HepG2 (cell line): ENCODE data around the gene C1GALT1. TPM values are rescaled to one million over a fixed set of nuclear protein-coding genes. Genes with fewer than 3 reads are reported as not detected.

Source experiments
- ATAC-seq: fragments of 200-7000 bp; cut with Tn5 transposase; 3 replicates; pipeline ENCODE4 v1.9.1; 2020; ENCODE audit warnings: mild to moderate bottlenecking, moderate library complexity
- BruUV-seq: library from RNA; stranded (reverse); fragments of 400-500 nt; replicated peaks from 2 replicates; lab custom pipeline; 2021; lab: Mats Ljungman, UMichigan
- CTCF ChIA-PET: fragments of 300-600 bp; formaldehyde crosslinking; extraction: SDS; loops from one replicate; lab custom pipeline; 2021; ENCODE audit warnings: low total read pairs, inconsistent platforms, low intra/inter-chr PET ratio; lab: Yijun Ruan, JAX
- POLR2A ChIA-PET: fragments of 350-600 bp; sonication (Branson Sonifier 250); formaldehyde crosslinking; loops from one replicate; lab custom pipeline; 2020; ENCODE audit warnings: antibody characterized with exemption, inconsistent platforms; lab: Yijun Ruan, JAX
- DNase-seq: peaks from one replicate; pipeline ENCODE4 v3.0.0-alpha.2; 2015; ENCODE audit warnings: low spot score
- FAIRE-seq: peaks from 3 replicates; lab custom pipeline; 2011; peaks lifted over from hg19 to GRCh38; lab: Jason Lieb, UNC
- H2AFZ ChIP-seq: one replicate; pipeline ENCODE4 v1.6.1; 2011; ENCODE audit warnings: low read length, inconsistent platforms
- H3K27ac ChIP-seq: fragments of 300-600 bp; 3 replicates; pipeline ENCODE4 v1.8.0; 2011; ENCODE audit warnings: mixed run types, mild to moderate bottlenecking, mixed read lengths, low read length, inconsistent platforms; ENCODE audit not compliant: insufficient read depth; ENCODE audit errors: extremely low read length
- H3K27me3 ChIP-seq, 2 experiments: fragments of 200-600 bp in 1 of 2; 2 replicates in 1 of 2; 3 replicates in 1 of 2; pipeline versions ENCODE4 v1.6.0 to v1.8.0; 2011; ENCODE audit warnings: low read length in 2 of 2, mild to moderate bottlenecking in 2 of 2, moderate library complexity in 2 of 2, inconsistent platforms in 1 of 2; ENCODE audit not compliant: insufficient read depth in 2 of 2, control insufficient read depth in 1 of 2
- H3K36me3 ChIP-seq, 2 experiments: fragments of 200-600 bp in 1 of 2; replicated peaks in 1 of 2; 2 replicates in 1 of 2; 3 replicates in 1 of 2; pipeline versions ENCODE4 v1.5.1 to v1.8.0; 2011; ENCODE audit warnings: low read length in 2 of 2, inconsistent platforms in 1 of 2; ENCODE audit not compliant: insufficient read depth in 2 of 2, control insufficient read depth in 1 of 2
- H3K4me1 ChIP-seq: 2 replicates; pipeline ENCODE4 v1.5.1; 2012; ENCODE audit warnings: low read length, inconsistent platforms; ENCODE audit not compliant: insufficient read depth
- H3K4me2 ChIP-seq: 2 replicates; pipeline ENCODE4 v1.6.0; 2011; ENCODE audit warnings: low read depth, low read length, inconsistent platforms
- H3K4me3 ChIP-seq, 3 experiments: fragments of 200-600 bp in 1 of 3; sonication (generic), shearing (Covaris generic) in 1 of 3; replicated peaks in 1 of 3; 2 replicates each; pipeline ENCODE4 v1.5.1; 2011 to 2016; ENCODE audit warnings: low read length in 3 of 3, inconsistent platforms in 2 of 3, low read depth in 2 of 3, mild to moderate bottlenecking in 2 of 3, control low read depth in 1 of 3, mixed read lengths in 1 of 3; ENCODE audit not compliant: insufficient read depth in 1 of 3
- H3K79me2 ChIP-seq: one replicate; pipeline ENCODE4 v1.6.1; 2011; ENCODE audit warnings: low read length, inconsistent platforms; ENCODE audit not compliant: insufficient read depth
- H3K9ac ChIP-seq: 2 replicates; pipeline ENCODE4 v1.6.0; 2011; ENCODE audit warnings: mild to moderate bottlenecking, low read depth, low read length, inconsistent platforms; ENCODE audit not compliant: insufficient read depth
- H3K9me3 ChIP-seq: 2 replicates; pipeline ENCODE4 v1.5.1; 2012; ENCODE audit warnings: mild to moderate bottlenecking, low read length
- H4K20me1 ChIP-seq: 2 replicates; pipeline ENCODE4 v1.6.0; 2011; ENCODE audit warnings: inconsistent platforms, mild to moderate bottlenecking, low read length, moderate library complexity; ENCODE audit not compliant: insufficient read depth
- GMEB2 ChIP-seq: IDR thresholded peaks from 2 replicates; pipeline ENCODE4 v1.6.1; 2016; ENCODE audit warnings: missing biosample characterization, missing genetic modification reagents, low read depth
- SIN3B ChIP-seq: fragments of 150-350 bp; IDR thresholded peaks from 2 replicates; pipeline ENCODE4 v1.6.1; 2014; ENCODE audit warnings: low read length
- ZNF160 ChIP-seq: sonication (generic); formaldehyde crosslinking; IDR thresholded peaks from 2 replicates; pipeline ENCODE4 v1.8.0; 2022; ENCODE audit warnings: mild to moderate bottlenecking, inconsistent platforms, missing genetic modification reagents
- ZNF367 ChIP-seq: sonication (generic); formaldehyde crosslinking; IDR thresholded peaks from 2 replicates; pipeline ENCODE4 v1.4.0; 2020; ENCODE audit warnings: missing genetic modification reagents, borderline replicate concordance
- WGBS: methylation state at CpG from one replicate; pipeline ENCODE4 v1.1.6; 2017; ENCODE audit warnings: low lambda C conversion rate; 5-methylcytosine and 5-hydroxymethylcytosine counted together
- in situ Hi-C: cut with HindIII; loops from 2 replicates; pipeline ENCODE4 v1.10.0; 2017; ENCODE audit warnings: low pct_unique_long_range_greater_than_20kb; ENCODE audit not compliant: extremely low pct_ligation_motif_present
- intact Hi-C: fragments of 100-400 bp; cut with micrococcal nuclease; formaldehyde crosslinking; loops from one replicate; pipeline ENCODE4 v1.10.0; 2022; ENCODE audit not compliant: unreplicated experiment
- polyA plus RNA-seq, 8 experiments: library from polyadenylated mRNA; depleted of rRNA in 3 of 8; stranded (reverse) in 7 of 8; unstranded in 1 of 8; fragments of >200 nt; fragmentation: Illumina TruSeq in 4 of 8; extraction: Trizol in 4 of 8; gene quantifications; 2 replicates each; pipeline versions ENCODE4 v1.2.1 to v1.2.3, GENCODE V29; 2011 to 2016; ENCODE audit warnings: low read depth in 4 of 8, missing spikeins in 1 of 8, mixed read lengths in 1 of 8; ENCODE audit not compliant: insufficient read depth in 1 of 8
- total RNA-seq, 5 experiments: library from RNA; depleted of rRNA; stranded (reverse); fragments of >200 nt; fragmentation: Illumina TruSeq; extraction: Trizol; gene quantifications; 2 replicates each; pipeline ENCODE4 v1.2.3, GENCODE V29; 2016; ENCODE audit warnings: low read depth in 1 of 5
- TF ChIP-seq, protein P1 (sequence below): sonication (generic); formaldehyde crosslinking; IDR thresholded peaks from 2 replicates; pipeline ENCODE4 v1.5.0; 2020; ENCODE audit warnings: mild to moderate bottlenecking, missing genetic modification reagents, borderline replicate concordance
- TF ChIP-seq, protein P2 (sequence below): sonication (generic); formaldehyde crosslinking; IDR thresholded peaks from 2 replicates; pipeline ENCODE4 v1.5.1; 2020; ENCODE audit warnings: mild to moderate bottlenecking, missing genetic modification reagents, moderate library complexity
- TF ChIP-seq, protein P3 (sequence below): sonication (generic); formaldehyde crosslinking; conservative IDR thresholded peaks from 2 replicates; pipeline ENCODE4 v1.4.0; 2020; ENCODE audit warnings: missing genetic modification reagents

C1GALT1 gene
- total and polyA plus RNA-seq, 2 of the 13 experiments (the other 11 are each of a cell fraction or from before 2014, with no cell fraction given) = 57.1 to 65.9 TPM

- intact Hi-C loops = no loop called here
- TF ChIP-seq, protein P1, sequence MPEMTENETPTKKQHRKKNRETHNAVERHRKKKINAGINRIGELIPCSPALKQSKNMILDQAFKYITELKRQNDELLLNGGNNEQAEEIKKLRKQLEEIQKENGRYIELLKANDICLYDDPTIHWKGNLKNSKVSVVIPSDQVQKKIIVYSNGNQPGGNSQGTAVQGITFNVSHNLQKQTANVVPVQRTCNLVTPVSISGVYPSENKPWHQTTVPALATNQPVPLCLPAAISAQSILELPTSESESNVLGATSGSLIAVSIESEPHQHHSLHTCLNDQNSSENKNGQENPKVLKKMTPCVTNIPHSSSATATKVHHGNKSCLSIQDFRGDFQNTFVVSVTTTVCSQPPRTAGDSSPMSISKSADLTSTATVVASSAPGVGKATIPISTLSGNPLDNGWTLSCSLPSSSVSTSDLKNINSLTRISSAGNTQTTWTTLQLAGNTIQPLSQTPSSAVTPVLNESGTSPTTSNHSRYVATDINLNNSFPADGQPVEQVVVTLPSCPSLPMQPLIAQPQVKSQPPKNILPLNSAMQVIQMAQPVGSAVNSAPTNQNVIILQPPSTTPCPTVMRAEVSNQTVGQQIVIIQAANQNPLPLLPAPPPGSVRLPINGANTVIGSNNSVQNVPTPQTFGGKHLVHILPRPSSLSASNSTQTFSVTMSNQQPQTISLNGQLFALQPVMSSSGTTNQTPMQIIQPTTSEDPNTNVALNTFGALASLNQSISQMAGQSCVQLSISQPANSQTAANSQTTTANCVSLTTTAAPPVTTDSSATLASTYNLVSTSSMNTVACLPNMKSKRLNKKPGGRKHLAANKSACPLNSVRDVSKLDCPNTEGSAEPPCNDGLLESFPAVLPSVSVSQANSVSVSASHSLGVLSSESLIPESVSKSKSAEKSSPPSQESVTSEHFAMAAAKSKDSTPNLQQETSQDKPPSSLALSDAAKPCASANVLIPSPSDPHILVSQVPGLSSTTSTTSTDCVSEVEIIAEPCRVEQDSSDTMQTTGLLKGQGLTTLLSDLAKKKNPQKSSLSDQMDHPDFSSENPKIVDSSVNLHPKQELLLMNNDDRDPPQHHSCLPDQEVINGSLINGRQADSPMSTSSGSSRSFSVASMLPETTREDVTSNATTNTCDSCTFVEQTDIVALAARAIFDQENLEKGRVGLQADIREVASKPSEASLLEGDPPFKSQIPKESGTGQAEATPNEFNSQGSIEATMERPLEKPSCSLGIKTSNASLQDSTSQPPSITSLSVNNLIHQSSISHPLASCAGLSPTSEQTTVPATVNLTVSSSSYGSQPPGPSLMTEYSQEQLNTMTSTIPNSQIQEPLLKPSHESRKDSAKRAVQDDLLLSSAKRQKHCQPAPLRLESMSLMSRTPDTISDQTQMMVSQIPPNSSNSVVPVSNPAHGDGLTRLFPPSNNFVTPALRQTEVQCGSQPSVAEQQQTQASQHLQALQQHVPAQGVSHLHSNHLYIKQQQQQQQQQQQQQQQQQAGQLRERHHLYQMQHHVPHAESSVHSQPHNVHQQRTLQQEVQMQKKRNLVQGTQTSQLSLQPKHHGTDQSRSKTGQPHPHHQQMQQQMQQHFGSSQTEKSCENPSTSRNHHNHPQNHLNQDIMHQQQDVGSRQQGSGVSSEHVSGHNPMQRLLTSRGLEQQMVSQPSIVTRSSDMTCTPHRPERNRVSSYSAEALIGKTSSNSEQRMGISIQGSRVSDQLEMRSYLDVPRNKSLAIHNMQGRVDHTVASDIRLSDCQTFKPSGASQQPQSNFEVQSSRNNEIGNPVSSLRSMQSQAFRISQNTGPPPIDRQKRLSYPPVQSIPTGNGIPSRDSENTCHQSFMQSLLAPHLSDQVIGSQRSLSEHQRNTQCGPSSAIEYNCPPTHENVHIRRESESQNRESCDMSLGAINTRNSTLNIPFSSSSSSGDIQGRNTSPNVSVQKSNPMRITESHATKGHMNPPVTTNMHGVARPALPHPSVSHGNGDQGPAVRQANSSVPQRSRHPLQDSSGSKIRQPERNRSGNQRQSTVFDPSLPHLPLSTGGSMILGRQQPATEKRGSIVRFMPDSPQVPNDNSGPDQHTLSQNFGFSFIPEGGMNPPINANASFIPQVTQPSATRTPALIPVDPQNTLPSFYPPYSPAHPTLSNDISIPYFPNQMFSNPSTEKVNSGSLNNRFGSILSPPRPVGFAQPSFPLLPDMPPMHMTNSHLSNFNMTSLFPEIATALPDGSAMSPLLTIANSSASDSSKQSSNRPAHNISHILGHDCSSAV (CRISPR knock-in tag) = no peak
- TF ChIP-seq GMEB2 (CRISPR knock-in tag) (no peak), ZNF367 (no peak), ZNF160 (CRISPR knock-in tag) (no peak), SIN3B (no peak)
- TF ChIP-seq, protein P2, sequence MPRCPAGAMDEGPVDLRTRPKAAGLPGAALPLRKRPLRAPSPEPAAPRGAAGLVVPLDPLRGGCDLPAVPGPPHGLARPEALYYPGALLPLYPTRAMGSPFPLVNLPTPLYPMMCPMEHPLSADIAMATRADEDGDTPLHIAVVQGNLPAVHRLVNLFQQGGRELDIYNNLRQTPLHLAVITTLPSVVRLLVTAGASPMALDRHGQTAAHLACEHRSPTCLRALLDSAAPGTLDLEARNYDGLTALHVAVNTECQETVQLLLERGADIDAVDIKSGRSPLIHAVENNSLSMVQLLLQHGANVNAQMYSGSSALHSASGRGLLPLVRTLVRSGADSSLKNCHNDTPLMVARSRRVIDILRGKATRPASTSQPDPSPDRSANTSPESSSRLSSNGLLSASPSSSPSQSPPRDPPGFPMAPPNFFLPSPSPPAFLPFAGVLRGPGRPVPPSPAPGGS (CRISPR knock-in tag) = no peak
- TF ChIP-seq, protein P3, sequence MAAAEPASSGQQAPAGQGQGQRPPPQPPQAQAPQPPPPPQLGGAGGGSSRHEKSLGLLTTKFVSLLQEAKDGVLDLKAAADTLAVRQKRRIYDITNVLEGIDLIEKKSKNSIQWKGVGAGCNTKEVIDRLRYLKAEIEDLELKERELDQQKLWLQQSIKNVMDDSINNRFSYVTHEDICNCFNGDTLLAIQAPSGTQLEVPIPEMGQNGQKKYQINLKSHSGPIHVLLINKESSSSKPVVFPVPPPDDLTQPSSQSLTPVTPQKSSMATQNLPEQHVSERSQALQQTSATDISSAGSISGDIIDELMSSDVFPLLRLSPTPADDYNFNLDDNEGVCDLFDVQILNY = no peak
- TF ChIP-seq, all 625 proteins: peak for 0
- Histone ChIP-seq H3K4me2 (no peak overlapping the region), H3K79me2 (no peaks in the 10 kb centered on the region), H4K20me1 (no peaks in the 10 kb centered on the region), H3K36me3 (no peaks in the 10 kb centered on the region), H3K27me3 (no peaks in the 10 kb centered on the region), H3K9ac (no peak overlapping the region), H3K9me3 (no peaks in the 10 kb centered on the region), H3K27ac (no peak overlapping the region), H3K4me3 (no peak overlapping the region), H3K4me1 (peaks cover 41% of the 10 kb centered on the region), H2AFZ (no peak overlapping the region)
- ChIA-PET CTCF (no interaction called here), POLR2A (no interaction called here)
- no peak for FAIRE-seq
- ATAC-seq = no peak
- no TSS peak for BruUV-seq
- in situ Hi-C loops = no loop called here
- DNase-seq = no peak
- 93% methylated on average over 8 of the region's 8 CpGs for WGBS
Measured at GRCh38 chr7:7138897-7139296, 43.4 kb upstream of the C1GALT1 start.
